Measurements from ENCODE around the gene ACTR3.

DNA sequence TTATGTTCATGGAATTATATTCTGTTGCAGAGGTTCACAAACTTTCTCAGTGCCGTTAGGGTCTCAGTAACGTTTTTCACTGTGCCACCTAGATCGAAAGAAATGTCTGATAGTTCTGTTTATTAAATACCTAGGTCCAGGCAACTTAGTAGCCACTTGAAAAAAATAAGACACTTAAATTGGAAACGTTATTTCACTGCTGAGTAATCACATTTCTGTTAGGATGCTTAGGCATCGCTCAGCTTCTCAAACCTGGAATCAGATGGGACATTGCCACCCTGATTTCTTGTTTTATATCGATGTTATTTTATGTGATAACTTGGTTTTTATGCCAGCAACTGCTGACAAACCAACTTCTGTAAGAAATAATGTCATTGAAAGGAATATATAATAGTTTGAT is 36.0 kb downstream of the ACTR3 start:
- TF ChIP-seq, protein P1, sequence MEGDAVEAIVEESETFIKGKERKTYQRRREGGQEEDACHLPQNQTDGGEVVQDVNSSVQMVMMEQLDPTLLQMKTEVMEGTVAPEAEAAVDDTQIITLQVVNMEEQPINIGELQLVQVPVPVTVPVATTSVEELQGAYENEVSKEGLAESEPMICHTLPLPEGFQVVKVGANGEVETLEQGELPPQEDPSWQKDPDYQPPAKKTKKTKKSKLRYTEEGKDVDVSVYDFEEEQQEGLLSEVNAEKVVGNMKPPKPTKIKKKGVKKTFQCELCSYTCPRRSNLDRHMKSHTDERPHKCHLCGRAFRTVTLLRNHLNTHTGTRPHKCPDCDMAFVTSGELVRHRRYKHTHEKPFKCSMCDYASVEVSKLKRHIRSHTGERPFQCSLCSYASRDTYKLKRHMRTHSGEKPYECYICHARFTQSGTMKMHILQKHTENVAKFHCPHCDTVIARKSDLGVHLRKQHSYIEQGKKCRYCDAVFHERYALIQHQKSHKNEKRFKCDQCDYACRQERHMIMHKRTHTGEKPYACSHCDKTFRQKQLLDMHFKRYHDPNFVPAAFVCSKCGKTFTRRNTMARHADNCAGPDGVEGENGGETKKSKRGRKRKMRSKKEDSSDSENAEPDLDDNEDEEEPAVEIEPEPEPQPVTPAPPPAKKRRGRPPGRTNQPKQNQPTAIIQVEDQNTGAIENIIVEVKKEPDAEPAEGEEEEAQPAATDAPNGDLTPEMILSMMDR (IDR thresholded peaks at IDR 0.05; ENCODE audit: low read depth, low read length), result no peak
- no peak for TF ChIP-seq POLR2A (IDR thresholded peaks at IDR 0.05; ENCODE audit: extremely low read depth, insufficient read length)
- TF ChIP-seq MYC (IDR thresholded peaks at IDR 0.05; ENCODE audit: low read depth, low read length), result no peak
- TF ChIP-seq, protein P2, sequence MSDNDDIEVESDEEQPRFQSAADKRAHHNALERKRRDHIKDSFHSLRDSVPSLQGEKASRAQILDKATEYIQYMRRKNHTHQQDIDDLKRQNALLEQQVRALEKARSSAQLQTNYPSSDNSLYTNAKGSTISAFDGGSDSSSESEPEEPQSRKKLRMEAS (IDR thresholded peaks at IDR 0.05; ENCODE audit: low read depth, low read length), result no peak
